Subcutaneous abdominal adipose tissue (tissue), 5 donors: ENCODE data around the gene ADAMTS2.

Experiments
- H3K27ac ChIP-seq: one replicate; pipeline ENCODE4 v1.7.0; 2013; ENCODE audit warnings: low read depth, mild to moderate bottlenecking, inconsistent platforms, low read length, moderate library complexity
- H3K27me3 ChIP-seq, 5 donors: one replicate each; pipeline ENCODE4 v1.7.0; 2013; ENCODE audit warnings: low read length in 5 of 5, inconsistent platforms in 1 of 5; ENCODE audit not compliant: control insufficient read depth in 5 of 5, insufficient read depth in 4 of 5
- H3K36me3 ChIP-seq, 5 donors: one replicate each; pipeline ENCODE4 v1.7.0; 2013; ENCODE audit warnings: low read length in 5 of 5; ENCODE audit not compliant: control insufficient read depth in 5 of 5, insufficient read depth in 5 of 5
- H3K4me1 ChIP-seq, 5 donors: one replicate each; pipeline ENCODE4 v1.7.0; 2013; ENCODE audit warnings: low read length in 5 of 5, mild to moderate bottlenecking in 3 of 5, moderate library complexity in 1 of 5; ENCODE audit not compliant: control insufficient read depth in 5 of 5, insufficient read depth in 5 of 5
- H3K4me3 ChIP-seq, 5 donors: one replicate each; pipeline ENCODE4 v1.7.0; 2013; ENCODE audit warnings: low read length in 5 of 5, low read depth in 1 of 5
- H3K9ac ChIP-seq, 5 donors: one replicate each; pipeline ENCODE4 v1.7.0; 2013; ENCODE audit warnings: low read length in 5 of 5, mild to moderate bottlenecking in 4 of 5, moderate library complexity in 3 of 5
- H3K9me3 ChIP-seq, 5 donors: one replicate each; pipeline ENCODE4 v1.7.0; 2013; ENCODE audit warnings: low read length in 5 of 5; ENCODE audit not compliant: control insufficient read depth in 5 of 5
- donor health status: healthy.
- donor health status: healthy.
- donor health status: healthy.
- donor health status: healthy.
- donor health status: healthy.

The ADAMTS2 gene

GRCh38 chr5:179263391-179264052, 81.7 kb downstream of the ADAMTS2 start:
- no peak overlapping the region for H3K9ac ChIP-seq
- peaks cover 7 to 73% (median 50%) of the 10 kb centered on the region in 5 donors for H3K4me1 ChIP-seq
- H3K4me3 ChIP-seq, result no peak overlapping the region
- H3K27me3 ChIP-seq, result no peaks in the 10 kb centered on the region
- no peaks in the 10 kb centered on the region for H3K9me3 ChIP-seq
- peaks cover 0 to 9% (median 0%) of the 10 kb centered on the region in 5 donors for H3K36me3 ChIP-seq
- H3K27ac ChIP-seq, result no peak overlapping the region

- Histone ChIP-seq H3K27me3 (no peaks in the 10 kb centered on the region), H3K4me1 (peaks cover 3 to 73% (median 40%) of the 10 kb centered on the region in 5 donors), H3K9ac (no peak overlapping the region), H3K9me3 (no peaks in the 10 kb centered on the region), H3K36me3 (peaks cover 0 to 6% (median 0%) of the 10 kb centered on the region in 5 donors), H3K27ac (no peak overlapping the region), H3K4me3 (no peak overlapping the region)
Observed at GRCh38 chr5:179262126-179262920, 82.9 kb downstream of the ADAMTS2 start.

- no peaks in the 10 kb centered on the region for H3K27me3 ChIP-seq
- H3K9ac ChIP-seq, result peak overlapping the region in 1 of 5 donors; percentile 8
- no peak overlapping the region for H3K27ac ChIP-seq
- H3K4me1 ChIP-seq, result peaks cover 3 to 69% (median 36%) of the 10 kb centered on the region in 5 donors
- H3K4me3 ChIP-seq, result no peak overlapping the region
- peaks cover 0 to 6% (median 0%) of the 10 kb centered on the region in 5 donors for H3K36me3 ChIP-seq
- no peaks in the 10 kb centered on the region for H3K9me3 ChIP-seq
Observed at GRCh38 chr5:179261301-179262125, 83.7 kb downstream of the ADAMTS2 start.

- no peaks in the 10 kb centered on the region for H3K27me3 ChIP-seq
- no peak overlapping the region for H3K27ac ChIP-seq
- no peaks in the 10 kb centered on the region for H3K9me3 ChIP-seq
- H3K4me3 ChIP-seq, result no peak overlapping the region
- peaks cover 3 to 61% (median 28%) of the 10 kb centered on the region in 5 donors for H3K4me1 ChIP-seq
- H3K36me3 ChIP-seq, result peaks cover 0 to 15% (median 5%) of the 10 kb centered on the region in 5 donors
- H3K9ac ChIP-seq, result no peak overlapping the region
Observed at GRCh38 chr5:179260324-179261070, 84.8 kb downstream of the ADAMTS2 start.

- Histone ChIP-seq H3K4me1 (peaks cover 0 to 54% (median 22%) of the 10 kb centered on the region in 5 donors), H3K27ac (no peak overlapping the region), H3K4me3 (no peak overlapping the region), H3K9ac (no peak overlapping the region), H3K27me3 (no peaks in the 10 kb centered on the region), H3K9me3 (no peaks in the 10 kb centered on the region), H3K36me3 (peaks cover 0 to 15% (median 5%) of the 10 kb centered on the region in 5 donors)
Observed at GRCh38 chr5:179259731-179260323, 85.4 kb downstream of the ADAMTS2 start.

GRCh38 chr5:179258922-179259730, 86.1 kb downstream of the ADAMTS2 start:
- Histone ChIP-seq H3K4me1 (peaks cover 0 to 47% (median 15%) of the 10 kb centered on the region in 5 donors), H3K27me3 (no peaks in the 10 kb centered on the region), H3K9ac (no peak overlapping the region), H3K36me3 (peaks cover 0 to 15% (median 5%) of the 10 kb centered on the region in 5 donors), H3K9me3 (no peaks in the 10 kb centered on the region), H3K4me3 (no peak overlapping the region), H3K27ac (no peak overlapping the region)

GRCh38 chr5:179258001-179258921, 87.0 kb downstream of the ADAMTS2 start:
- no peaks in the 10 kb centered on the region for H3K27me3 ChIP-seq
- no peaks in the 10 kb centered on the region for H3K9me3 ChIP-seq
- no peak overlapping the region for H3K4me3 ChIP-seq
- peaks cover 0 to 15% (median 5%) of the 10 kb centered on the region in 5 donors for H3K36me3 ChIP-seq
- H3K4me1 ChIP-seq, result peaks cover 0 to 44% (median 15%) of the 10 kb centered on the region in 5 donors
- peak overlapping the region in 1 of 5 donors; percentile 38 for H3K9ac ChIP-seq
- no peak overlapping the region for H3K27ac ChIP-seq

- H3K36me3 ChIP-seq, result peaks cover 0 to 15% (median 5%) of the 10 kb centered on the region in 5 donors
- no peak overlapping the region for H3K4me3 ChIP-seq
- H3K4me1 ChIP-seq, result peaks cover 0 to 44% (median 15%) of the 10 kb centered on the region in 5 donors
- peak overlapping the region in 1 of 5 donors; percentile 38 for H3K9ac ChIP-seq
- no peaks in the 10 kb centered on the region for H3K27me3 ChIP-seq
- H3K9me3 ChIP-seq, result no peaks in the 10 kb centered on the region
- no peak overlapping the region for H3K27ac ChIP-seq
Observed at GRCh38 chr5:179257176-179257682, 88.0 kb downstream of the ADAMTS2 start.
